HT1080 (cell line): Measurements from ENCODE around the gene CD300E. TPM values are rescaled to one million over a fixed set of nuclear protein-coding genes. Genes with fewer than 3 reads are reported as not detected.
A peak's percentile ranks its signal among the peaks of the same experiment; 100 is the strongest.
"Not testable (repeated sequence)": the region's sequence is repeated elsewhere in the genome, so short reads cannot be mapped to it uniquely, and the experiment has no call there.

Source experiments
- DNase-seq: peaks from one replicate; pipeline ENCODE4 v3.0.0-alpha.2; 2015; ENCODE audit warnings: low read depth
- total RNA-seq: library from RNA; depleted of rRNA; stranded (reverse); fragments of >200 nt; shearing (Covaris generic); gene quantifications from 2 replicates; pipeline ENCODE4 v1.2.3, GENCODE V29; 2014

Gene CD300E
- total RNA-seq, 1 experiment from 2014 or later, result not detected

GRCh38 chr17:74599023-74599399, 24.5 kb downstream of the CD300E start:
- DNase-seq, result no peak

- DNase-seq, result no peak
These were observed 25.1 kb downstream of the CD300E start for GRCh38 chr17:74598346-74599022.

GRCh38 chr17:74597069-74597790, 26.3 kb downstream of the CD300E start:
- DNase-seq, result no peak

- no peak for DNase-seq
These were observed 28.3 kb downstream of the CD300E start for GRCh38 chr17:74595037-74595750.

GRCh38 chr17:74592087-74592990, 31.2 kb downstream of the CD300E start, which contains the start of gene CD300LD:
CD300LD (minus strand) TSS chr17:74592283; CDS start chr17:74592202, 81 bp downstream.
- peak; percentile 26 for DNase-seq

- no peak for DNase-seq
These were observed 32.0 kb downstream of the CD300E start for GRCh38 chr17:74591503-74591902.

GRCh38 chr17:74585711-74586110, 37.8 kb downstream of the CD300E start:
- no peak for DNase-seq

- no peak for DNase-seq
These were observed 39.1 kb downstream of the CD300E start for GRCh38 chr17:74584292-74585060.

GRCh38 chr17:74582633-74583032, 40.9 kb downstream of the CD300E start:
- DNase-seq, result no peak

GRCh38 chr17:74579900-74580299, 43.6 kb downstream of the CD300E start:
- DNase-seq, result no peak

- DNase-seq, result no peak
These were observed 44.6 kb downstream of the CD300E start for GRCh38 chr17:74578979-74579378.

- no peak for DNase-seq
These were observed 48.9 kb downstream of the CD300E start for GRCh38 chr17:74574489-74575142.

GRCh38 chr17:74573635-74574034, 49.9 kb downstream of the CD300E start:
- not testable (repeated sequence) for DNase-seq

GRCh38 chr17:74573169-74573568, 50.4 kb downstream of the CD300E start:
- no peak for DNase-seq

GRCh38 chr17:74571621-74572270, 51.8 kb downstream of the CD300E start:
- no peak for DNase-seq

GRCh38 chr17:74569020-74570003, 54.2 kb downstream of the CD300E start:
- DNase-seq, result peak; percentile 98

GRCh38 chr17:74568106-74568873, 55.2 kb downstream of the CD300E start:
- DNase-seq, result no peak
